ENCODE results near the gene TNIK.
"Not testable (repeated sequence)": the region's sequence is repeated elsewhere in the genome, so short reads cannot be mapped to it uniquely, and the experiment has no call there.

GRCh38 chr3:171118993-171119392, 341.2 kb downstream of the TNIK start:
- TF ChIP-seq CTCF (IDR thresholded peaks at IDR 0.05); ZFX (IDR thresholded peaks at IDR 0.05; ENCODE audit: borderline replicate concordance): not testable (repeated sequence)
